H1 (cell line): Measurements from ENCODE around the gene PTCHD4. TPM values are rescaled to one million over a fixed set of nuclear protein-coding genes. Genes with fewer than 3 reads are reported as not detected.

Source experiments
- CTCF ChIA-PET: fragments of 300-600 bp; sonication (Branson Sonifier 250); formaldehyde crosslinking; loops from one replicate; lab custom pipeline; 2021; ENCODE audit not compliant: partially characterized antibody; lab: Charles Lee
- POLR2A ChIA-PET: fragments of 300-600 bp; sonication (Branson Sonifier 250); formaldehyde crosslinking; loops from one replicate; lab custom pipeline; 2021; ENCODE audit warnings: inconsistent platforms; ENCODE audit not compliant: partially characterized antibody; lab: Charles Lee
- DNase-seq, 2 experiments: peaks; one replicate each; pipeline versions ENCODE4 v3.0.0 to v3.0.0-alpha.2; 2010 to 2022; ENCODE audit warnings: low spot score in 2 of 2, low read depth in 1 of 2, mixed read lengths in 1 of 2
- FAIRE-seq: peaks from 2 replicates; lab custom pipeline; 2011; peaks lifted over from hg19 to GRCh38; lab: Jason Lieb, UNC
- H2AFZ ChIP-seq: 2 replicates; pipeline ENCODE4 v1.8.1; 2012; ENCODE audit warnings: low read length, inconsistent platforms
- H2AK5ac ChIP-seq: 2 replicates; pipeline ENCODE4 v1.6.1; 2013; ENCODE audit warnings: low read depth, low read length
- H2BK120ac ChIP-seq: replicated peaks from 2 replicates; pipeline ENCODE3; 2013; ENCODE audit warnings: low read depth, low read length, inconsistent platforms
- H2BK12ac ChIP-seq: 2 replicates; pipeline ENCODE4 v1.6.1; 2013; ENCODE audit warnings: low read depth, low read length
- H2BK15ac ChIP-seq: 2 replicates; pipeline ENCODE4 v1.6.1; 2013; ENCODE audit warnings: low read length
- H2BK20ac ChIP-seq: 2 replicates; pipeline ENCODE4 v1.6.1; 2013; ENCODE audit warnings: low read length
- H2BK5ac ChIP-seq: 2 replicates; pipeline ENCODE4 v1.6.1; 2013; ENCODE audit warnings: low read depth, low read length
- H3K14ac ChIP-seq: 2 replicates; pipeline ENCODE4 v1.6.1; 2013; ENCODE audit warnings: inconsistent platforms; ENCODE audit not compliant: insufficient read length
- H3K18ac ChIP-seq: 2 replicates; pipeline ENCODE4 v1.6.1; 2013; ENCODE audit warnings: low read length; ENCODE audit errors: extremely low read depth
- H3K23ac ChIP-seq: 2 replicates; pipeline ENCODE4 v1.6.1; 2013; ENCODE audit warnings: inconsistent platforms; ENCODE audit not compliant: insufficient read length
- H3K23me2 ChIP-seq: 2 replicates; pipeline ENCODE4 v1.6.1; 2013; ENCODE audit warnings: low read depth, low read length
- H3K27ac ChIP-seq: 2 replicates; pipeline ENCODE4 v1.6.1; 2011; ENCODE audit warnings: low read depth, low read length, inconsistent platforms
- H3K27me3 ChIP-seq, 4 experiments: replicated peaks in 1 of 4; 1 replicate in 1 of 4; 2 replicates in 3 of 4; pipeline versions ENCODE4 v1.6.1 to v1.8.1; 2011 to 2013; ENCODE audit warnings: low read length in 3 of 4, mild to moderate bottlenecking in 3 of 4, inconsistent platforms in 2 of 4, mixed read lengths in 2 of 4, moderate library complexity in 1 of 4; ENCODE audit not compliant: control insufficient read depth in 3 of 4, insufficient read depth in 3 of 4; ENCODE audit errors: extremely low read depth in 1 of 4
- H3K36me3 ChIP-seq, 4 experiments: 2 replicates each; pipeline versions ENCODE4 v1.6.1 to v1.8.1; 2011 to 2013; ENCODE audit warnings: mild to moderate bottlenecking in 4 of 4, low read length in 3 of 4, moderate library complexity in 2 of 4, control low read depth in 1 of 4, inconsistent platforms in 1 of 4; ENCODE audit not compliant: insufficient read depth in 4 of 4, control insufficient read depth in 2 of 4
- H3K4ac ChIP-seq: replicated peaks from 2 replicates; pipeline ENCODE3; 2013; ENCODE audit warnings: low read length, low read depth, mixed read lengths, inconsistent platforms; ENCODE audit not compliant: insufficient read length
- H3K4me1 ChIP-seq, 4 experiments: replicated peaks in 1 of 4; 1 replicate in 1 of 4; 2 replicates in 3 of 4; pipeline versions ENCODE4 v1.6.1 to v1.8.1; 2011 to 2013; ENCODE audit warnings: low read length in 3 of 4, inconsistent platforms in 2 of 4, mixed read lengths in 1 of 4; ENCODE audit not compliant: insufficient read depth in 4 of 4, control insufficient read depth in 3 of 4
- H3K4me2 ChIP-seq, 2 experiments: 2 replicates each; pipeline versions ENCODE4 v1.6.1 to v1.8.1; 2011 to 2013; ENCODE audit warnings: low read depth in 2 of 2, low read length in 2 of 2, control low read depth in 1 of 2, inconsistent platforms in 1 of 2, mild to moderate bottlenecking in 1 of 2; ENCODE audit not compliant: insufficient read depth in 1 of 2
- H3K4me3 ChIP-seq, 4 experiments: fragments of 200-600, 300-600 bp in 1 of 4; sonication (generic), shearing (Covaris generic), sonication (Bioruptor Twin) in 1 of 4; 2 replicates each; pipeline versions ENCODE4 v1.5.1 to v1.8.1; 2011 to 2016; ENCODE audit warnings: low read length in 4 of 4, low read depth in 3 of 4, control low read depth in 2 of 4, inconsistent platforms in 2 of 4, mild to moderate bottlenecking in 2 of 4, mixed read lengths in 1 of 4, moderate library complexity in 1 of 4; ENCODE audit not compliant: insufficient read depth in 2 of 4; ENCODE audit errors: extremely low read depth in 1 of 4
- H3K56ac ChIP-seq: replicated peaks from 2 replicates; pipeline ENCODE3; 2013; ENCODE audit warnings: low read depth, mild to moderate bottlenecking, mixed read lengths, low read length, inconsistent platforms; ENCODE audit not compliant: insufficient read length
- H3K79me1 ChIP-seq: 2 replicates; pipeline ENCODE4 v1.6.1; 2013; ENCODE audit warnings: low read depth, low read length, control low read depth
- H3K79me2 ChIP-seq, 2 experiments: 2 replicates each; pipeline versions ENCODE4 v1.6.1 to v1.8.1; 2012 to 2013; ENCODE audit warnings: low read length in 2 of 2, mild to moderate bottlenecking in 2 of 2, inconsistent platforms in 1 of 2; ENCODE audit not compliant: insufficient read depth in 2 of 2, control insufficient read depth in 1 of 2
- H3K9ac ChIP-seq, 4 experiments: replicated peaks in 1 of 4; 1 replicate in 1 of 4; 2 replicates in 3 of 4; pipeline versions ENCODE4 v1.6.1 to v1.8.1; 2011 to 2013; ENCODE audit warnings: low read depth in 3 of 4, low read length in 3 of 4, control low read depth in 2 of 4, mild to moderate bottlenecking in 2 of 4, moderate library complexity in 2 of 4, inconsistent platforms in 1 of 4; ENCODE audit errors: extremely low read depth in 1 of 4
- H3K9me3 ChIP-seq, 2 experiments: 2 replicates each; pipeline versions ENCODE4 v1.6.1 to v1.8.1; 2012 to 2013; ENCODE audit warnings: mild to moderate bottlenecking in 2 of 2, moderate library complexity in 2 of 2, control low read depth in 1 of 2, inconsistent platforms in 1 of 2, low read depth in 1 of 2, low read length in 1 of 2, mixed read lengths in 1 of 2; ENCODE audit not compliant: insufficient read depth in 2 of 2
- H4K20me1 ChIP-seq, 2 experiments: replicated peaks in 1 of 2; 2 replicates each; pipeline versions ENCODE3 to v1.8.1; 2011 to 2013; ENCODE audit warnings: inconsistent platforms in 2 of 2, low read length in 2 of 2, mild to moderate bottlenecking in 1 of 2; ENCODE audit not compliant: insufficient read depth in 2 of 2, control insufficient read depth in 1 of 2
- H4K5ac ChIP-seq: 2 replicates; pipeline ENCODE4 v1.6.1; 2013; ENCODE audit warnings: low read length, low read depth, mixed read lengths, inconsistent platforms; ENCODE audit not compliant: insufficient read length
- H4K8ac ChIP-seq: 2 replicates; pipeline ENCODE4 v1.8.0; 2013; ENCODE audit warnings: mild to moderate bottlenecking, moderate library complexity, low read length, inconsistent platforms; ENCODE audit not compliant: insufficient read depth; ENCODE audit errors: extremely low read depth
- H4K91ac ChIP-seq: replicated peaks from 2 replicates; pipeline ENCODE3; 2013; ENCODE audit warnings: low read length, mixed read lengths, inconsistent platforms; ENCODE audit not compliant: insufficient read length
- BRCA1 ChIP-seq: IDR thresholded peaks from 2 replicates; pipeline ENCODE4 v1.6.1; 2012; ENCODE audit warnings: low read depth, low read length, improper control_type of control experiment
- FOSL1 ChIP-seq: IDR thresholded peaks from 2 replicates; pipeline ENCODE4 v1.6.1; 2011; ENCODE audit warnings: mild to moderate bottlenecking, low read depth, low read length, moderate library complexity; ENCODE audit not compliant: insufficient read depth
- POLR2A ChIP-seq, 2 experiments: IDR thresholded peaks; 1 replicate in 1 of 2; 2 replicates in 1 of 2; pipeline ENCODE4 v1.6.1; 2011; ENCODE audit warnings: low read depth in 2 of 2, low read length in 2 of 2, mild to moderate bottlenecking in 2 of 2; ENCODE audit errors: control extremely low read depth in 1 of 2
- RFX5 ChIP-seq: IDR thresholded peaks from 2 replicates; pipeline ENCODE4 v1.6.1; 2011; ENCODE audit warnings: low read depth, low read length, improper control_type of control experiment, borderline replicate concordance
- WGBS, 2 experiments: shearing (Covaris generic) in 1 of 2; methylation state at CpG; one replicate each; pipeline versions ENCODE4 v1.1.6 to v1.1.7; 2013 to 2015; ENCODE audit warnings: low lambda C conversion rate in 2 of 2, mixed read lengths in 2 of 2, inconsistent platforms in 1 of 2, low coverage in 1 of 2, missing lambda C conversion rate in 1 of 2; ENCODE audit not compliant: insufficient replicate concordance in 2 of 2, insufficient coverage in 1 of 2, insufficient read length in 1 of 2; ENCODE audit errors: extremely low coverage in 1 of 2, missing lambda C conversion rate in 1 of 2; 5-methylcytosine and 5-hydroxymethylcytosine counted together
- polyA plus RNA-seq, 7 experiments: library from polyadenylated mRNA; depleted of rRNA in 3 of 7; stranded (reverse) in 5 of 7; unstranded in 2 of 7; fragments of >200 nt in 5 of 7; fragments of 200-250 nt in 2 of 7; gene quantifications; 1 replicate in 5 of 7; 2 replicates in 1 of 7; 4 replicates in 1 of 7; pipeline versions ENCODE4 v1.2.1 to v1.2.3, GENCODE V29; 2011 to 2013; ENCODE audit warnings: missing spikeins in 2 of 7, mixed read lengths in 2 of 7
- total RNA-seq: library from RNA; stranded (reverse); fragmentation: NEBNext Ultra II Directional; extraction: Animal tissue kit (Norgen Biotek cat#: 25700); gene quantifications from 2 replicates; pipeline ENCODE4 v1.2.1, GENCODE V29; 2021

The PTCHD4 gene
- total and polyA plus RNA-seq, 2 of the 8 experiments (the other 6 are each of a cell fraction or from before 2014, with no cell fraction given) = 0.17 to 0.37 TPM

DNA sequence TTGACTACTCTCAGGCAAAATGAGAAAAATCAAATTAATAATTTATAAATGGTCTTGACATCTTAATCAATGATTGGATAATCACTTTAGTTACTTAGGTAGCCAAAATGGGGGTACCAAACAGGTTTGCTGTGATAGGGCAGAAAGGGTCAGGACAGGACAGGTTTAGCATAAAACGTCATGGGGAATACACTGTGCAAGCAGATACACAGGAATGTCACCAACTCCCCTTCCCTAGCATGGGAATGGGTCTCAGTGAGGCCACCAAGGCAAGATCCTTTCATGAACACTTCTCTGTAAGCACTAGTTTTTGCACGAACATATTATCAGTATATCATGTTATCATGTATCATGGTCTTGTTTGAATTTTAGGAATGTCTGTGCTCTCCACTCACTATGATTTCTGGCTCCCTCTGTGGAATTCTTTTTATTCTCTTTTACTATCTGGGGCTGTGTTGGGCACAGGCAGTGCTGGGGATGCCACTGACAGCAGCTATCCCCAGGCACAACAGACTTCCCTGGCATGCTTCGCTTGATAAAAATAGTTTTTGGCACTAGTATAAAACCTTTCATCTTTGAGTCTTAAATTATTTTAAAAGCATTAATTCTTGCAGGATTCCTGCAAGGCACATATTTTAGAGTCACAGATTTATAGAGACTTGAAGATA is 18.3 kb downstream of the PTCHD4 start:
- no peaks in the 10 kb centered on the region for H3K9me3 ChIP-seq
- H3K79me1 ChIP-seq = no peaks in the 10 kb centered on the region
- no peak overlapping the region for H2BK15ac ChIP-seq
- no peaks in the 10 kb centered on the region for H3K27me3 ChIP-seq
- H3K4ac ChIP-seq = no peak overlapping the region
- no peaks in the 10 kb centered on the region for H3K4me1 ChIP-seq
- H3K14ac ChIP-seq = no peak overlapping the region
- no peak overlapping the region for H3K23ac ChIP-seq
- FAIRE-seq = no peak
- WGBS, 2 experiments = 89% methylated on average over 3 of the region's 3 CpGs; no CpG with 5 or more reads in 1 of the 2 experiments
- no peak overlapping the region for H2BK5ac ChIP-seq
- no peak overlapping the region for H3K27ac ChIP-seq
- TF ChIP-seq BRCA1 = no peak
- TF ChIP-seq RFX5 = no peak
- TF ChIP-seq FOSL1 = no peak
- no peak for TF ChIP-seq POLR2A (IDR thresholded peaks at IDR 0.05; ENCODE audit: control extremely low read depth in 1 of 2, low read depth in 2 of 2, low read length in 2 of 2)
- no peak overlapping the region for H3K4me3 ChIP-seq
- H3K4me2 ChIP-seq = no peak overlapping the region
- H3K36me3 ChIP-seq = no peaks in the 10 kb centered on the region
- no peak overlapping the region for H2BK120ac ChIP-seq
- peaks cover 0 to 1% of the 10 kb centered on the region in 2 experiments for H4K20me1 ChIP-seq
- no peak for DNase-seq
- no peak overlapping the region for H3K56ac ChIP-seq
- no peak overlapping the region for H4K91ac ChIP-seq
- H3K23me2 ChIP-seq = no peaks in the 10 kb centered on the region
- no peak overlapping the region for H2AK5ac ChIP-seq
- H3K18ac ChIP-seq = no peak overlapping the region
- H4K5ac ChIP-seq = no peak overlapping the region
- no peak overlapping the region for H3K9ac ChIP-seq
- ChIA-PET CTCF (no interaction called here), POLR2A (no interaction called here)
- no peak overlapping the region for H4K8ac ChIP-seq
- H2BK20ac ChIP-seq = no peak overlapping the region
- H2AFZ ChIP-seq = no peak overlapping the region
- H2BK12ac ChIP-seq = no peak overlapping the region
- H3K79me2 ChIP-seq = peaks cover 0 to 4% of the 10 kb centered on the region in 2 experiments; a peak in 1 of 4 replicates
